Keratinocyte (primary cell): ENCODE results near the gene HLA-DOB.
A peak's percentile ranks its signal among the peaks of the same experiment; 100 is the strongest.

Experiments
- CTCF ChIP-seq, 3 experiments: IDR thresholded peaks in 1 of 3; conservative IDR thresholded peaks in 1 of 3; optimal IDR thresholded peaks in 1 of 3; 2 replicates in 2 of 3; 3 replicates in 1 of 3; pipeline versions ENCODE3 to v1.5.1; 2011; ENCODE audit warnings: low read length in 3 of 3, mild to moderate bottlenecking in 3 of 3, moderate library complexity in 2 of 3, control low read depth in 1 of 3, inconsistent platforms in 1 of 3; ENCODE audit not compliant: insufficient read depth in 2 of 3; ENCODE audit errors: extremely low read depth in 1 of 3
- EZH2 ChIP-seq: IDR thresholded peaks from one replicate; pipeline ENCODE4 v1.6.1; 2012; ENCODE audit warnings: inconsistent platforms, mild to moderate bottlenecking, low read length, moderate library complexity

GRCh38 chr6:32825966-32826365 lies 9.2 kb upstream of the HLA-DOB start:
- TF ChIP-seq EZH2 (no peak), CTCF (optimal IDR thresholded peaks at IDR 0.05 in 1 of 3, IDR thresholded peaks at IDR 0.05 in 1 of 3, conservative IDR thresholded peaks at IDR 0.05 in 1 of 3; ENCODE audit: extremely low read depth in 1 of 3, insufficient read depth in 2 of 3, low read length in 3 of 3) (peak in 2 of 3 experiments; percentile 40 to 42)
